ENCODE results near the gene MSLN.

MSLN gene

DNA sequence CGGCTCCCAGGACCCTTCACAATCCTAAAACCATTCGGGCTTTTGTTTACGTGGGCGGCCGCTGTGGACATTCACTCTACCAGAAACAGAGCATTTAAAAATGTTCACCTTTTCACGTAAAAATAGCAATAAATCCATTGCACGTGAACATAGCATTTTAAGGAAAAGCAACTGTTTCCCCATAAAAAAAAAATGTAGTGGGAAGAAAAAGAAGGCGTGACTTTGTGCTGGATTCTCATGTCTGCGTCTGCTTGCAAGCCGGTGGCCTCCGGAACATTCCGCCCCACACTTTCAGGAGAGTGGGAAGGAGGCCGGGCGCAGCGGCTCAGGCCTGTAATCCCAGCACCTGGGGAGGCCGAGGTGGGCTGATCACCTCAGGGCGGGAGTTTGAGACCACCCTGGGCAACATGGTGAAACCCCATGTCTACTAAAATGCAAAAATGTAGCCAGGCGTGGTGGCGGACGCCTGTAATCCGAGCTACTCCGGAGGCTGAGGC is 53.4 kb downstream of the MSLN start:
- FAIRE-seq: no peak

DNA sequence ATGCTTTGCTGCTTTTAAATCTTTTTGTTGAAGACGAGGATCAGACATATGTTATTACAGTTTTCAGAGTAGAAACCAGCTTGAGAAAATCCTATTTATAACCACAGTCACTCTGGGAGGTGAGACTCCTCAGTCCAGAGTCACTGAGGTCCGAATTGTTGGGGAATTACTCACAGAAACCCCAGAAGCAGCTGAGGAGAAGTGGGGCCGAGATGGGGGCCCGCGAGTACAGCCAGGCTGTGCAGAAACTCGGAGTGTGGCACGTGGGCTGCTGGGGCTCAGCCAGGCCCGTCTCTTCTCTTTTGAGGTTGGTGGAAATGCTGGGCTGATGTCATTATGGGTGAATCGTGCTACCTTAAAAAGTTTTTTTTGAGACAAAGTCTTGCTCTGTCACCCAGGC is 54.4 kb downstream of the MSLN start:
- FAIRE-seq: no peak

DNA sequence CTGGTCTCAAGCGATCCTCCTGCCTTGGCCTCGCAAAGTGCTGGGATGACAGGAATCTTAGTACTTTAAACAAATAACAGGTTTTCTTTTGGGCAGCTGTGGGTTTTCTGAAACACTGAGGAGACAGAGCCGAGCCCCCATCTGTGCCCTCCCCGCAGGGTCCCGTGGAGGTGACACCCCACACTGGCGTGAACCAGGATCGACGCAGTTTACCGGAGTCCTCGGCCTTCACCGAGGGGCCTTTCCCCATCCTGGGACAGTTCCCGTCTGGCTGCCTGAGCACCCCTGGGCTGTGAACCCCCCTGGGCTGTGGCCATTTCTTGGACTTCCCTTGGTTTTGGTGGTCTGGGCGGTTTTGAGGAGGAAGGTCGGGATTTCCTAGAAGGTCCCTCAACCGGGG is 55.3 kb downstream of the MSLN start:
- FAIRE-seq: no peak

DNA sequence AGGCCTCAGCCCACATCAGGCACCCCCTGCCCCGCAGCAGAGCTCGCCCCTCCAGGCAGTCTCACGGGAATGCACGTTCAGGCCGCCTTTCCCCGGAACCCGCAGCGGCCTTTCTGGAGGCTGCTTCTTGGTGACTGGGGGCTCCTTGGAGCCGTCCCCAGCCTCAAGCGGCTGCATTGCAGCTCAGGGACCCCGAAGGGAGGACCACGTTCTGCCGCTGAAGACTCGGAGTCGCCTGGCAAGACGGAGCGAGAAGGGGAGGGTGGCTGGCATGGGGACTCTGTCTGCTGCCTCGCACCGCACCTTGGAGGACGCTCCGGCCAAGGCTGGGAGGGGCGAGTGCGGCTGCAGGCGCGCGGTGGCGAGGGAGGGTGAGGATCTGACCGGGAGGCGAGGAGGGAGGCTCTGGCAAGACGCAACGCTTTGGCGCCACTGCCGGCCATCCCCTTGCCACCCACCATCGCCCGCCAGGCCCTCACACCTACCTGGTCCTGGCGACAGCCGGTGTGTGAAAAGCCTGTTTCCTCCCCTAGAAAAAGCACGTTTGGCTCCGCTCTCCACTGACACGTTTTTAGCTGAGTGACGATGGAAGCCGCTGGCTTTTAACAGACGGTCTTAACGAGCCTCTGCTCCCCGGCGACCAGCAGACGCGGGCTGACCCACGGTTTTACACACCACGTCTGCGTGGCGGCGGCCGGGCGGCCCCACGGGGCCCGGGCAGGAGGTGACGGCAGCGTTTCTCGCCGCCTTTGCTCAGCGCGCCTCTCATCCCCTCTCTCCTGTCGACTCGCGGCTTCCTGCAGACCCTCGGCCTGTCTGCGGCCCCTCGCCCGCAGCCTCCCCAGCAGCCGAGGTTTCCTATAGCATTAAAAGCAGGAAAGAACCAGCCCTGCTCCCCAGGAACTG is 56.7 kb downstream of the MSLN start:
- no peak for FAIRE-seq

DNA sequence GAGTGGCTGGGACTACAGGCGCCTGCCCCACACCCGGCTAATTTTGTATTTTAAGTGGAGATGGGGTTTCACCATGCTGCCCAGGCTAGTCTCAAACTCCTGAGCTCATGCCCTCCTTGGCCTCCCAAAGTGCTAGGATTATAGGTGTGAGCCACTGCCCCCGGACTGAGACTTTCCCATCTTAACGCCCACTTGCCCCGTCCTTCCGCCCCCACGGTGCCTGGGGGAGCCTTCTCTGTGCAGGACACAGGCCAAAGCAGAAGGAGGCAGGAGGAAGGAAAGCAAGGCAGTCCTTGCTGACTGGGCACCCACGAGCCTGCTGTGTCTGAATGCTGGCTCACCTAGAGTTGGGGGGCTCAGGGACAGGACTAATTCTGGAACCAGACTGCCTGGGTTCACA is 57.6 kb downstream of the MSLN start:
- FAIRE-seq: no peak

All from colon (tissue), 2 donors.